ENCODE results near the gene RTKN.

Gene RTKN

GRCh38 chr2:74391580-74392448 lies 49.9 kb downstream of the RTKN start:
- H3K27me3 Mint-ChIP-seq (ENCODE audit: low read depth): no peaks in the 10 kb centered on the region
- peak; percentile 96 to 99 (median 98) for TF ChIP-seq CTCF (IDR thresholded peaks at IDR 0.05; ENCODE audit: unreplicated experiment in 3 of 3)
- no peaks in the 10 kb centered on the region for H3K36me3 Mint-ChIP-seq (ENCODE audit: low read depth)
- H3K4me3 Mint-ChIP-seq: no peak overlapping the region
- H3K27ac Mint-ChIP-seq: peak overlapping the region in 1 of 3 experiments; percentile 100
- H3K4me1 Mint-ChIP-seq: no peaks in the 10 kb centered on the region
- H3K9me3 Mint-ChIP-seq: no peaks in the 10 kb centered on the region

GRCh38 chr2:74391209-74391579 lies 50.5 kb downstream of the RTKN start:
- Mint-ChIP-seq H3K4me3 (no peak overlapping the region), H3K36me3 (ENCODE audit: low read depth) (no peaks in the 10 kb centered on the region), H3K9me3 (no peaks in the 10 kb centered on the region), H3K4me1 (no peaks in the 10 kb centered on the region), H3K27me3 (ENCODE audit: low read depth) (no peaks in the 10 kb centered on the region), H3K27ac (peak overlapping the region in 1 of 3 experiments; percentile 94)
- no peak for TF ChIP-seq CTCF (IDR thresholded peaks at IDR 0.05; ENCODE audit: unreplicated experiment in 3 of 3)

DNA sequence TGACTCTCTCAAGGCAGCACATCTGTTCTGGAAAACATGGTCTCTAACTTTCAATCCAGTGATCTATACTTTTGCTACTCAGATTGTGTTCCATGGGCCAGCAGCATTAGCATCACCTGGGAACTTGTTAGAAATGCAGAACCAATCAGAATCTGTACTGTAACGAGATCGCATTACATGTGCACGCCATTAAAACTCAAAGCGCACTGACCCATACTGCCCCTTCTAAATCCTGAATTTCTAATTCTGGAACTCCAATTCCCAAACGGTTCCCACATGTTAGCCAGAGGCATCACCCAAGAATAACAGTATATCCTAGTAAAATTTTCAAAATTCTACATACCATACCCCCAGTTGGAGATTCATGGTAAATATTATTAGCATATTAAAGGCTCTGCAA lies 51.1 kb downstream of the RTKN start:
- H3K27ac Mint-ChIP-seq: peak overlapping the region in 1 of 3 experiments; percentile 78
- no peaks in the 10 kb centered on the region for H3K9me3 Mint-ChIP-seq
- H3K4me1 Mint-ChIP-seq: no peaks in the 10 kb centered on the region
- H3K36me3 Mint-ChIP-seq (ENCODE audit: low read depth): no peaks in the 10 kb centered on the region
- TF ChIP-seq CTCF (IDR thresholded peaks at IDR 0.05; ENCODE audit: unreplicated experiment in 3 of 3): no peak
- H3K4me3 Mint-ChIP-seq: no peak overlapping the region
- no peaks in the 10 kb centered on the region for H3K27me3 Mint-ChIP-seq (ENCODE audit: low read depth)

- Mint-ChIP-seq H3K27me3 (ENCODE audit: low read depth) (no peaks in the 10 kb centered on the region), H3K36me3 (ENCODE audit: low read depth) (peaks cover 4% of the 10 kb centered on the region), H3K9me3 (no peaks in the 10 kb centered on the region), H3K4me1 (no peaks in the 10 kb centered on the region), H3K4me3 (no peak overlapping the region), H3K27ac (no peak overlapping the region)
- TF ChIP-seq CTCF (IDR thresholded peaks at IDR 0.05; ENCODE audit: unreplicated experiment in 3 of 3): no peak
Measured at GRCh38 chr2:74387346-74387745, 54.4 kb downstream of the RTKN start.

- peaks cover 4% of the 10 kb centered on the region for H3K36me3 Mint-ChIP-seq (ENCODE audit: low read depth)
Measured at GRCh38 chr2:74385396-74385795, 56.3 kb downstream of the RTKN start.

More at GRCh38 chr2:74385396-74385795, 56.3 kb downstream of the RTKN start:
- H3K9me3 Mint-ChIP-seq: no peaks in the 10 kb centered on the region
- no peak overlapping the region for H3K27ac Mint-ChIP-seq
- no peaks in the 10 kb centered on the region for H3K27me3 Mint-ChIP-seq (ENCODE audit: low read depth)
- TF ChIP-seq CTCF (IDR thresholded peaks at IDR 0.05; ENCODE audit: unreplicated experiment in 3 of 3): no peak
- peaks cover 12% of the 10 kb centered on the region for H3K4me1 Mint-ChIP-seq
- H3K4me3 Mint-ChIP-seq: no peak overlapping the region

Measured in nephron (organoid).